Neural progenitor cell (in vitro differentiated cells): ENCODE data around the gene ZNF783. TPM values are rescaled to one million over a fixed set of nuclear protein-coding genes. Genes with fewer than 3 reads are reported as not detected.

Experiments used
- DNase-seq: peaks from one replicate; pipeline ENCODE4 v3.0.0-alpha.2; 2016; ENCODE audit warnings: low spot score
- H2AFZ ChIP-seq: fragments of 200-600 bp; sonication (generic); replicated peaks from 2 replicates; pipeline ENCODE4 v1.6.1; 2016; ENCODE audit warnings: antibody characterized with exemption
- H3F3A ChIP-seq: fragments of 200-600 bp; sonication (generic); 2 replicates; pipeline ENCODE4 v1.6.1; 2016; ENCODE audit warnings: antibody characterized with exemption, low read depth
- H3K27ac ChIP-seq: fragments of 200-600 bp; sonication (generic); 2 replicates; pipeline ENCODE4 v1.5.1; 2016; ENCODE audit warnings: mild to moderate bottlenecking
- H3K27me3 ChIP-seq: fragments of 200-600 bp; sonication (generic); 2 replicates; pipeline ENCODE4 v1.6.1; 2016; ENCODE audit warnings: mild to moderate bottlenecking, moderate library complexity
- H3K36me3 ChIP-seq: fragments of 200-600 bp; sonication (generic); 2 replicates; pipeline ENCODE4 v1.5.1; 2016
- H3K4me1 ChIP-seq: fragments of 200-600 bp; sonication (generic); 2 replicates; pipeline ENCODE4 v1.6.1; 2016; ENCODE audit warnings: mixed run types
- H3K4me2 ChIP-seq: fragments of 200-600 bp; sonication (generic); 2 replicates; pipeline ENCODE4 v1.6.1; 2016
- H3K4me3 ChIP-seq: fragments of 200-600 bp; sonication (generic); 2 replicates; pipeline ENCODE4 v1.5.1; 2016
- H3K79me2 ChIP-seq: fragments of 200-600 bp; sonication (generic); 2 replicates; pipeline ENCODE4 v1.6.1; 2016; ENCODE audit warnings: low read depth
- H3K9ac ChIP-seq: fragments of 200-600 bp; sonication (generic); 2 replicates; pipeline ENCODE4 v1.6.1; 2016
- H3K9me3 ChIP-seq: fragments of 200-600 bp; sonication (generic); 2 replicates; pipeline ENCODE4 v1.5.1; 2016; ENCODE audit warnings: low read depth
- H4K20me1 ChIP-seq: fragments of 200-600 bp; sonication (generic); 2 replicates; pipeline ENCODE4 v1.6.1; 2016; ENCODE audit warnings: low read depth
- H3K27ac Mint-ChIP-seq: 3 replicates; pipeline ENCODE4 v1.8.0; 2021; ENCODE audit warnings: mixed read lengths
- H3K27me3 Mint-ChIP-seq: 2 replicates; pipeline ENCODE4 v1.8.0; 2022; ENCODE audit warnings: low read depth, mild to moderate bottlenecking, inconsistent platforms, moderate library complexity, mixed read lengths; ENCODE audit not compliant: insufficient read depth
- H3K36me3 Mint-ChIP-seq: 3 replicates; pipeline ENCODE4 v1.8.0; 2021; ENCODE audit warnings: mixed read lengths
- H3K4me1 Mint-ChIP-seq: 3 replicates; pipeline ENCODE4 v1.8.0; 2021; ENCODE audit warnings: mixed read lengths
- H3K4me3 Mint-ChIP-seq: 3 replicates; pipeline ENCODE4 v1.8.0; 2021; ENCODE audit warnings: mild to moderate bottlenecking, moderate library complexity, mixed read lengths
- H3K9me3 Mint-ChIP-seq: 3 replicates; pipeline ENCODE4 v1.8.0; 2020; ENCODE audit warnings: mixed read lengths
- EZH2 ChIP-seq: fragments of 200-600 bp; sonication (generic); IDR thresholded peaks from 2 replicates; pipeline ENCODE4 v1.6.1; 2017; ENCODE audit warnings: antibody characterized with exemption, mild to moderate bottlenecking, moderate library complexity
- EZH2phosphoT487 ChIP-seq: fragments of 200-600 bp; sonication (generic); IDR thresholded peaks from 2 replicates; pipeline ENCODE4 v1.6.1; 2017; ENCODE audit warnings: antibody characterized with exemption
- total RNA-seq: library from RNA; depleted of rRNA; stranded (reverse); fragments of >200 nt; gene quantifications from 2 replicates; pipeline ENCODE4 v1.2.3, GENCODE V29; 2015; ENCODE audit warnings: low replicate concordance
- TF ChIP-seq, protein P1 (sequence below): fragments of 200-600 bp; sonication (generic); IDR thresholded peaks from 2 replicates; pipeline ENCODE4 v1.5.1; 2017; ENCODE audit warnings: antibody characterized with exemption, mild to moderate bottlenecking

Gene ZNF783
- total RNA-seq, 1 donor from 2014 or later, result 5.5 TPM

DNA sequence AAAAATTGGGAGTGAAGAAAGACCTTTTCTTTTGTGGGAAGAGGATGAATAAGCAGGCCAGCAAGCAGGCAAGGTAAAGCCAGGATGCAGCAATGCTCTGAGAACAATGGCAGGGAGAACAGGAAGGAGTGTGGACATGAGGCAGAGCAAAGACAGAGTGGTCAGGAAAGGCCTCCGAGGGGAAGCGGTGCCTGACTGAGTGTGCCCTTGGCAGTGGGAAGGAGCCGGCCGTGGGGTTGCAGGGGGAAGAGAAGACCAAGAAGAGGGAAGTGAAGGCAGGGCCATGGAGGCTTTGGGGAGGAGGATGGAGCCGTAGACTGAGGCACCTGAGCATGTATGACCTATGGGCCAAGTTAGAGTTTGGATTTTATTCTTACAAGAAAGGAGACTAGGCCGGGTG is 44.4 kb upstream of the ZNF783 start:
- Mint-ChIP-seq H3K27ac (no peak overlapping the region), H3K9me3 (no peaks in the 10 kb centered on the region), H3K27me3 (peaks cover 5% of the 10 kb centered on the region), H3K36me3 (peaks cover 26% of the 10 kb centered on the region), H3K4me3 (no peak overlapping the region), H3K4me1 (no peaks in the 10 kb centered on the region)
- H4K20me1 ChIP-seq, result no peaks in the 10 kb centered on the region
- H3K9ac ChIP-seq, result no peak overlapping the region
- no peak overlapping the region for H3K4me3 ChIP-seq
- H3K4me2 ChIP-seq, result no peak overlapping the region
- no peak overlapping the region for H2AFZ ChIP-seq
- DNase-seq, result no peak
- no peaks in the 10 kb centered on the region for H3K27me3 ChIP-seq
- H3F3A ChIP-seq, result no peaks in the 10 kb centered on the region
- no peaks in the 10 kb centered on the region for H3K9me3 ChIP-seq
- H3K4me1 ChIP-seq, result peaks cover 3% of the 10 kb centered on the region
- H3K27ac ChIP-seq, result no peak overlapping the region
- no peaks in the 10 kb centered on the region for H3K36me3 ChIP-seq
- TF ChIP-seq EZH2 (no peak), EZH2phosphoT487 (no peak)
- TF ChIP-seq, protein P1, sequence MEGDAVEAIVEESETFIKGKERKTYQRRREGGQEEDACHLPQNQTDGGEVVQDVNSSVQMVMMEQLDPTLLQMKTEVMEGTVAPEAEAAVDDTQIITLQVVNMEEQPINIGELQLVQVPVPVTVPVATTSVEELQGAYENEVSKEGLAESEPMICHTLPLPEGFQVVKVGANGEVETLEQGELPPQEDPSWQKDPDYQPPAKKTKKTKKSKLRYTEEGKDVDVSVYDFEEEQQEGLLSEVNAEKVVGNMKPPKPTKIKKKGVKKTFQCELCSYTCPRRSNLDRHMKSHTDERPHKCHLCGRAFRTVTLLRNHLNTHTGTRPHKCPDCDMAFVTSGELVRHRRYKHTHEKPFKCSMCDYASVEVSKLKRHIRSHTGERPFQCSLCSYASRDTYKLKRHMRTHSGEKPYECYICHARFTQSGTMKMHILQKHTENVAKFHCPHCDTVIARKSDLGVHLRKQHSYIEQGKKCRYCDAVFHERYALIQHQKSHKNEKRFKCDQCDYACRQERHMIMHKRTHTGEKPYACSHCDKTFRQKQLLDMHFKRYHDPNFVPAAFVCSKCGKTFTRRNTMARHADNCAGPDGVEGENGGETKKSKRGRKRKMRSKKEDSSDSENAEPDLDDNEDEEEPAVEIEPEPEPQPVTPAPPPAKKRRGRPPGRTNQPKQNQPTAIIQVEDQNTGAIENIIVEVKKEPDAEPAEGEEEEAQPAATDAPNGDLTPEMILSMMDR, result no peak
- no peaks in the 10 kb centered on the region for H3K79me2 ChIP-seq

DNA sequence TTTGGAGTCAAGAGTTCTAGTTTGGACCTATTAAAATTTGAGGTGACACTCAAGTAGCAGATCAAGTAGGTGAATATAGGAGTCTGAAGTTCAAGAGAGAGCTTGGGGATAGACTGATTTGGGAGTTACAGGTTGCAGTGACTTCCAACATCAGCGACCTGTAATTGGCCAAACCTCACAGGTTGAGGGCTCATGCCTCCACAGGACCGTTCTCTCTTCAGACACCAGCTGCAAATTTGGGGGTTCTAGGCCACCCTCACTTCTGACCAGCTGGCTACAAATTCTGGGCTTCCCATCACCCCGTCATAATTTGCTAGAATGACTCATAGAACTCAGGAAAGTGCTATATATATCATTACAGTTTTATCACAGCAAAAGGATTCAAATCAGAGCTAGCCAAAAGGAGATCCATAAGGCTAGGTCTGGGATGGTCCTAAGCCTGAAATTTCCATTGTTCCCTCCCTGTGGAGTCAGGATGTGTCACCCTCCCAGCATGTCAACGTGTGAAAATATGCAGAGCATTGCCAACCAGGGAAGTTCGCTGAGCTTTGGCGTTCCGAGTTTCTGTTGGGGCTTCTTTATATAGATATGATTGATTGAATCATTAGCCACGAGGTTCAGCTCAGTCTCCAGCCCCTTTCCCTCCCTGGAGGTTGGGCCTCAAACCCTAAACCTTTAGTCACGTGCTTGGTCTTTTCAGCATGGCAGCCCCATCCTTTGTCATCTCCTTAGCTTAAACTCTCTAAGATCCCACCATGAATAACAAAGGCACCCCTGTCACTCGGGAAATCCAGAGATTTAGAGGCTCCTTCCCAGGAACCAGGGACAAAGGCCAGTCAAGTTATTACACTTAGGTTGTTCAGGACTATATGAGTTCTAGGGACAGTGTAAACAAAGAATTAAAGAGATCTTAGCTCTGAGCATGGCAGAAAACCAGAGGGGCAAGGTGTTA is 43.3 kb upstream of the ZNF783 start:
- H3K4me3 Mint-ChIP-seq, result no peak overlapping the region
- H3K36me3 Mint-ChIP-seq, result peaks cover 22% of the 10 kb centered on the region
- Histone ChIP-seq H3K9ac (no peak overlapping the region), H3F3A (no peaks in the 10 kb centered on the region), H3K36me3 (no peaks in the 10 kb centered on the region), H2AFZ (no peak overlapping the region), H3K9me3 (no peaks in the 10 kb centered on the region), H3K27ac (peak overlapping the region; percentile 58), H3K27me3 (no peaks in the 10 kb centered on the region), H4K20me1 (no peaks in the 10 kb centered on the region), H3K4me1 (peaks cover 3% of the 10 kb centered on the region), H3K4me3 (no peak overlapping the region), H3K79me2 (no peaks in the 10 kb centered on the region), H3K4me2 (no peak overlapping the region)
- no peaks in the 10 kb centered on the region for H3K4me1 Mint-ChIP-seq
- no peaks in the 10 kb centered on the region for H3K9me3 Mint-ChIP-seq
- no peak overlapping the region for H3K27ac Mint-ChIP-seq
- DNase-seq, result peak; percentile 27
- peaks cover 5% of the 10 kb centered on the region for H3K27me3 Mint-ChIP-seq
- TF ChIP-seq EZH2phosphoT487, result no peak
- TF ChIP-seq, protein P1, result no peak
- no peak for TF ChIP-seq EZH2

DNA sequence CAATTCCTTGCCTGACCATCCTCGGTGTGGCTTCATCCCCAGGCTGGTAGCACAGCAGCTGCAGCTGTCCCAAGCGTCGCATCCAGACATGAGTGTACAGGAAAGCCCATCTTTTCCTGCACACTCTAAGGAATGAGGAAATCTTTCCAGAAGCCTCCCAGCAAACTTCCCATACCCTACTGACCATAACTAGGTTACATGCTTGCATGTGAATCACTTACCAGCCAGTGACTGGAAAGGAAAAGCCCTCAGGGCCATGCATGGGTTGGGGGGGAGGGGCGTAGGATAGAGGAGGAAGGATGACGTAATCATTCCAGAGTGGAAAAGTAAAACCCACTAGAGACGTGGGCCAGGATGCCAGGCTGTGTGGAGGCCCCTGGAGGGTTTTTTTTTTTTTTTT is 41.5 kb upstream of the ZNF783 start:
- no peaks in the 10 kb centered on the region for H3F3A ChIP-seq
- Mint-ChIP-seq H3K27ac (no peak overlapping the region), H3K9me3 (no peaks in the 10 kb centered on the region), H3K36me3 (peaks cover 20% of the 10 kb centered on the region), H3K27me3 (peaks cover 6% of the 10 kb centered on the region), H3K4me1 (no peaks in the 10 kb centered on the region), H3K4me3 (no peak overlapping the region)
- no peaks in the 10 kb centered on the region for H3K79me2 ChIP-seq
- H3K4me1 ChIP-seq, result peaks cover 3% of the 10 kb centered on the region
- H3K27ac ChIP-seq, result no peak overlapping the region
- no peaks in the 10 kb centered on the region for H3K9me3 ChIP-seq
- TF ChIP-seq EZH2phosphoT487, result no peak
- TF ChIP-seq, protein P1, result no peak
- TF ChIP-seq EZH2, result no peak
- H3K9ac ChIP-seq, result no peak overlapping the region
- H2AFZ ChIP-seq, result no peak overlapping the region
- no peak overlapping the region for H3K4me2 ChIP-seq
- H3K36me3 ChIP-seq, result no peaks in the 10 kb centered on the region
- no peak for DNase-seq
- no peaks in the 10 kb centered on the region for H3K27me3 ChIP-seq
- no peaks in the 10 kb centered on the region for H4K20me1 ChIP-seq
- H3K4me3 ChIP-seq, result no peak overlapping the region
